ENCODE results near the gene THBS1. TPM values are rescaled to one million over a fixed set of nuclear protein-coding genes. Genes with fewer than 3 reads are reported as not detected.
A peak's percentile ranks its signal among the peaks of the same experiment; 100 is the strongest.

Gene THBS1
- total RNA-seq, 2 donors from 2014 or later: 0.99 to 1.3 TPM

- Mint-ChIP-seq H3K36me3 (ENCODE audit: insufficient read depth in 2 of 2) (no peaks in the 10 kb centered on the region), H3K4me3 (no peak overlapping the region), H3K4me1 (ENCODE audit: low read depth) (no peaks in the 10 kb centered on the region), H3K9me3 (no peaks in the 10 kb centered on the region), H3K27me3 (ENCODE audit: low read depth) (peaks cover 35% of the 10 kb centered on the region), H3K27ac (no peak overlapping the region)
- no peak for ATAC-seq (replicated peaks in 1 of 2)
- no peak for DNase-seq
Measured at GRCh38 chr15:39587731-39588530, 7.1 kb downstream of the THBS1 start.

- H3K27ac Mint-ChIP-seq: no peak overlapping the region
- H3K36me3 Mint-ChIP-seq (ENCODE audit: insufficient read depth in 2 of 2): no peaks in the 10 kb centered on the region
- H3K9me3 Mint-ChIP-seq: no peaks in the 10 kb centered on the region
- peaks cover under 1% of the 10 kb centered on the region for H3K4me1 Mint-ChIP-seq (ENCODE audit: low read depth)
- no peak for ATAC-seq (replicated peaks in 1 of 2)
- H3K27me3 Mint-ChIP-seq (ENCODE audit: low read depth): peaks cover 27% of the 10 kb centered on the region
- no peak overlapping the region for H3K4me3 Mint-ChIP-seq
- DNase-seq: no peak
Measured at GRCh38 chr15:39588531-39589192, 7.8 kb downstream of the THBS1 start.

- H3K4me1 Mint-ChIP-seq (ENCODE audit: low read depth): peaks cover 6% of the 10 kb centered on the region
- no peak overlapping the region for H3K4me3 Mint-ChIP-seq
- H3K27ac Mint-ChIP-seq: no peak overlapping the region
- ATAC-seq (replicated peaks in 1 of 2): no peak
- no peaks in the 10 kb centered on the region for H3K9me3 Mint-ChIP-seq
- H3K36me3 Mint-ChIP-seq (ENCODE audit: insufficient read depth in 2 of 2): no peaks in the 10 kb centered on the region
- no peak for DNase-seq
- H3K27me3 Mint-ChIP-seq (ENCODE audit: low read depth): peaks cover 22% of the 10 kb centered on the region
Measured at GRCh38 chr15:39589193-39589814, 8.4 kb downstream of the THBS1 start.

DNA sequence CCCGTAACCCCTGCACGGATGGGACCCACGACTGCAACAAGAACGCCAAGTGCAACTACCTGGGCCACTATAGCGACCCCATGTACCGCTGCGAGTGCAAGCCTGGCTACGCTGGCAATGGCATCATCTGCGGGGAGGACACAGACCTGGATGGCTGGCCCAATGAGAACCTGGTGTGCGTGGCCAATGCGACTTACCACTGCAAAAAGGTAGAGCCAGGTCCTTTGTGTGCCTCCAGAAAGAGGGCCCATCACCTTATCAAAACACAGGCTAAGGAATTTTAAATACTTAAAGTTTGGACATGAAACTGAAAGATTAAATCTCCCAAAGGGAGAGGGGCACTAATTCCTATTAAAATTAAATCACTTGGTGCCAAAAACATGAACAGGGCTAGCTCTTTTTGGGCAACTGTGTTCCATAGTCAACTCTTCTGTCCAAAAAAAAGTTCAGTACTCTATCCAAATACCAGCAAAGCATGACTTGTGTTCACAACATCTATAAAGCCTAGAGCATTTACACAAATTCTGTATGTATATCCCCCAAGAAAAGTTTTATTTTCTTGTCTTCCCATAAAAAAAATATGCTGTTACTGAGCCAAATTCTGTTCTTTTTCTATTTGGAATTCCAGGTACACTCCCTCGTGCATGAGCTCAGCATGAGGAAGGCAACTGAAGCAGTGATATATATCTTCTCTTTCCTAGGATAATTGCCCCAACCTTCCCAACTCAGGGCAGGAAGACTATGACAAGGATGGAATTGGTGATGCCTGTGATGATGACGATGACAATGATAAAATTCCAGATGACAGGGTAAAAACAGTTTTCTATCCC lies 9.2 kb downstream of the THBS1 start:
- no peaks in the 10 kb centered on the region for H3K9me3 Mint-ChIP-seq
- H3K4me3 Mint-ChIP-seq: no peak overlapping the region
- H3K4me1 Mint-ChIP-seq (ENCODE audit: low read depth): peaks cover 8% of the 10 kb centered on the region
- H3K27me3 Mint-ChIP-seq (ENCODE audit: low read depth): peaks cover 17% of the 10 kb centered on the region
- H3K36me3 Mint-ChIP-seq (ENCODE audit: insufficient read depth in 2 of 2): no peaks in the 10 kb centered on the region
- DNase-seq: no peak
- no peak for ATAC-seq (replicated peaks in 1 of 2)
- no peak overlapping the region for H3K27ac Mint-ChIP-seq

- ATAC-seq (replicated peaks in 1 of 2) (no peak), DNase-seq (no peak)
- H3K27ac Mint-ChIP-seq: no peak overlapping the region
- H3K27me3 Mint-ChIP-seq (ENCODE audit: low read depth): peaks cover 7% of the 10 kb centered on the region
- no peaks in the 10 kb centered on the region for H3K36me3 Mint-ChIP-seq (ENCODE audit: insufficient read depth in 2 of 2)
- peaks cover 8% of the 10 kb centered on the region for H3K4me1 Mint-ChIP-seq (ENCODE audit: low read depth)
- H3K4me3 Mint-ChIP-seq: no peak overlapping the region
- no peaks in the 10 kb centered on the region for H3K9me3 Mint-ChIP-seq
Measured at GRCh38 chr15:39591141-39591895, 10.4 kb downstream of the THBS1 start.

- DNase-seq (no peak), ATAC-seq (replicated peaks in 1 of 2) (no peak)
- Mint-ChIP-seq H3K27me3 (ENCODE audit: low read depth) (peaks cover 7% of the 10 kb centered on the region), H3K9me3 (no peaks in the 10 kb centered on the region), H3K36me3 (ENCODE audit: insufficient read depth in 2 of 2) (no peaks in the 10 kb centered on the region), H3K4me3 (no peak overlapping the region), H3K27ac (no peak overlapping the region), H3K4me1 (ENCODE audit: low read depth) (peaks cover 8% of the 10 kb centered on the region)
Measured at GRCh38 chr15:39591896-39592315, 11.0 kb downstream of the THBS1 start.

DNA sequence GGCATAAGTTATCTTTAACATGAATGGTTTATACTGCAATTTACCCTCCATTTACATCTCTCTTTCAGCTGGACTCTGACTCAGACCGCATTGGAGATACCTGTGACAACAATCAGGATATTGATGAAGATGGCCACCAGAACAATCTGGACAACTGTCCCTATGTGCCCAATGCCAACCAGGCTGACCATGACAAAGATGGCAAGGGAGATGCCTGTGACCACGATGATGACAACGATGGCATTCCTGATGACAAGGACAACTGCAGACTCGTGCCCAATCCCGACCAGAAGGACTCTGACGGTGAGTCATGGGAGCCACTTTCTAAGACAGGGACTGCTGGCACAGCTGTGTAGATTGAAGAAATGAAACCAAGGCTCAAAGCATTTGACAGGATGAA lies 11.6 kb downstream of the THBS1 start:
- Mint-ChIP-seq H3K36me3 (ENCODE audit: insufficient read depth in 2 of 2) (no peaks in the 10 kb centered on the region), H3K27ac (no peak overlapping the region), H3K4me3 (no peak overlapping the region), H3K27me3 (ENCODE audit: low read depth) (peaks cover 7% of the 10 kb centered on the region), H3K9me3 (no peaks in the 10 kb centered on the region), H3K4me1 (ENCODE audit: low read depth) (peaks cover 8% of the 10 kb centered on the region)
- DNase-seq (no peak), ATAC-seq (replicated peaks in 1 of 2) (no peak)

- no peaks in the 10 kb centered on the region for H3K36me3 Mint-ChIP-seq (ENCODE audit: insufficient read depth in 2 of 2)
- DNase-seq (no peak), ATAC-seq (replicated peaks in 1 of 2) (no peak)
- no peaks in the 10 kb centered on the region for H3K9me3 Mint-ChIP-seq
- H3K4me3 Mint-ChIP-seq: no peak overlapping the region
- H3K4me1 Mint-ChIP-seq (ENCODE audit: low read depth): peaks cover 8% of the 10 kb centered on the region
- peaks cover 7% of the 10 kb centered on the region for H3K27me3 Mint-ChIP-seq (ENCODE audit: low read depth)
- no peak overlapping the region for H3K27ac Mint-ChIP-seq
Measured at GRCh38 chr15:39593071-39593655, 12.3 kb downstream of the THBS1 start.

DNA sequence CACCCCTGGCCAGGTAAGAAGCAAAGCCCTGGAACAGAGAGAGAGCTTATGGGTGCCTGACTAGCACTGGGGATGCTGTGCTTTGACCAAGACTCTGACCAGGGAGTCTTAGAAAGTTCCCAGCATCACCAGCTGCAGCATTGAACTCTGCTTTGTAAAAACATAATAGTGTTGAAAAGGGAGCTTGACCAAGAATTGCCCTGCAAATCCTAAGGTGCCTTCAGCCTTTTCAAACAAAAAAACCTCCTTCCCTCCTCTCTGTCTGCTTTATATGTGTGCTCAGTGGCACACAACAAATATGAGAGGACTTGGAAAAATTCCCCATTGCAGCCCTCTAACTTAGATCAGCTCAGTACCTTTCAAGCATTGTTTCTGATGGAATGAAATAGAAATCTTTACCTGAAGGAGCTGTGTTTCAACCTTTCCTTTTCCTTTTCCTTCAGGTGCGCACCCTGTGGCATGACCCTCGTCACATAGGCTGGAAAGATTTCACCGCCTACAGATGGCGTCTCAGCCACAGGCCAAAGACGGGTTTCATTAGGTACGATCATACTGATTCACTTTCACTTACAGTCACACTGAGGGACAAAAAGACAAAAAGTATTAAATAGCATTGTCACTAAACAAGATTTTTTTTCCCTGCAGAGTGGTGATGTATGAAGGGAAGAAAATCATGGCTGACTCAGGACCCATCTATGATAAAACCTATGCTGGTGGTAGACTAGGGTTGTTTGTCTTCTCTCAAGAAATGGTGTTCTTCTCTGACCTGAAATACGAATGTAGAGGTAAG lies 13.0 kb downstream of the THBS1 start:
- H3K27ac Mint-ChIP-seq: no peak overlapping the region

DNA sequence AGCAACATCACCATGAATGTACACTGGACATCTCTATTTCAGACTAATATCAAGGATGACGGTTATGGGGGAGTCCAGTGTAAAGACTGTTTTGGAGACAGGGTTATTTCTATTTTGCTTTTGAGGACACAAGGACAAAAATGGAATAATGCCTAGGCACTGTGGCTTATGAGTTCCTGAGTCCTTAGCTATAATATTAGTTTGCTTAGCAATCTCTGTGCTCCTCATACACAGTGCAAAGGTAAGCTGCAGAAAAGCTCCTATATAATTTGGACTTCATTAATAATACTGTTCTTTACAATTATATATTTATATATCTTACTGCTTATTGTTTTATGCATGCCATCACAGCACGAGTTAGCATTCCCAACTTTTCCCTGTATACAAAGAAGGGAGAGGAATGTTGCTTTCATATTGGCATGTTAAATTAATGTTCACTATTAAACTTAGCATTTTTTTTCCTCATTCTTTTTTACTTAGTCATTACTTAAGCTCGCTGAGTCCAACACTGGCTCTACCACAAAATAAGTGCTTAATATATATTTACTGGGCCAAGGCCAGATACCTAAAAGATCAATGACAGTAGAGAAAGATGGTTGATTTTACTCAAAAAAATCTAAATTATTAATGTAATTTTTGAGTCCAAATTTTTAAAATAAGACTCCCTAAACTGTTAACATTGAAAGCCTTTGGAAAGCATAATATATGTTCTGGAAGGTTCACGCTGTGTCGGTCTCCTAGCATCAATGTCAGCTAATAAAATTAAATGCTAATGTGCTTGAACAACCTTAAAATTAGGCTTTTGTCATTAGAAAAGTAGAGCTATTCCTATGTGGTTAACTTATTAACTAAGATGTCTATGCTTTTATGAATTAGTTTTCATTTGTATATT lies 13.8 kb downstream of the THBS1 start:
- H3K4me1 Mint-ChIP-seq (ENCODE audit: low read depth): peaks cover 8% of the 10 kb centered on the region
- peak overlapping the region in 1 of 2 donors; percentile 5 for H3K4me3 Mint-ChIP-seq

More for the DNA sequence above, 13.0 kb downstream of the THBS1 start:
- peaks cover 7% of the 10 kb centered on the region for H3K27me3 Mint-ChIP-seq (ENCODE audit: low read depth)
- peaks cover 8% of the 10 kb centered on the region for H3K4me1 Mint-ChIP-seq (ENCODE audit: low read depth)
- H3K4me3 Mint-ChIP-seq: peak overlapping the region in 1 of 2 donors; percentile 5
- ATAC-seq (replicated peaks in 1 of 2) (peak; percentile 63 to 75), DNase-seq (peak; percentile 15 to 19)
- no peaks in the 10 kb centered on the region for H3K36me3 Mint-ChIP-seq (ENCODE audit: insufficient read depth in 2 of 2)
- no peaks in the 10 kb centered on the region for H3K9me3 Mint-ChIP-seq

More for the DNA sequence above, 13.8 kb downstream of the THBS1 start:
- H3K36me3 Mint-ChIP-seq (ENCODE audit: insufficient read depth in 2 of 2): no peaks in the 10 kb centered on the region
- DNase-seq (no peak), ATAC-seq (replicated peaks in 1 of 2) (no peak)
- peaks cover 7% of the 10 kb centered on the region for H3K27me3 Mint-ChIP-seq (ENCODE audit: low read depth)
- H3K27ac Mint-ChIP-seq: no peak overlapping the region
- no peaks in the 10 kb centered on the region for H3K9me3 Mint-ChIP-seq

Data from activated T-cell treated with anti-CD3 and anti-CD28 coated beads, Interleukin-2, amount 50 U/mL, for 72 hours (primary cell).